GM12865 (cell line): Measurements from ENCODE around the gene CCDC178.

Experiments
- DNase-seq: peaks from one replicate; pipeline ENCODE4 v3.0.0; 2010; ENCODE audit warnings: low read depth
- H3K4me3 ChIP-seq: 2 replicates; pipeline ENCODE4 v1.5.1; 2011; ENCODE audit warnings: mild to moderate bottlenecking, low read depth, low read length, control low read depth
- TF ChIP-seq, protein P1 (sequence below): IDR thresholded peaks from 2 replicates; pipeline ENCODE4 v1.5.1; 2011; ENCODE audit warnings: low read length, control low read depth, low read depth, inconsistent platforms; ENCODE audit not compliant: insufficient read depth; ENCODE audit errors: missing control alignments

Gene CCDC178

DNA sequence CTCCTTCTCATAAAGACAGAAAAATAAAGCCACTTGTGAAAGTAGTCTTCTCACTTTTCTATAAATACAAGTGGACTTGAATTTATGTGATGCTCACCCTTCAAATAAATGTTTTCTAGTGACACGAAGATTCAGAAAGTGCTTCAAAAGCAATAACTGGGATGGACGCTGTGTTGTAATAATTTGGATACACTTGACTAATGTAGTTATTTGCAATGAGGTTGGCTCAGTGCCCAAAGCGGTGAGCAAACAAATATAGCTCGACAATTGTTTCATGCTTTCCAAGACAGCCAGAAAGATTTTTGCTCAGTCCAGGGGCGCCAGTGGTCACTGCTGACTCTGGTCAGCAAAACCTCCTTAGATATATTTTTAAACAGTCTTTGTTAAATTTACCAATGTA, 389.1 kb downstream of the CCDC178 start:
- H3K4me3 ChIP-seq, result no peak overlapping the region
- no peak for DNase-seq
- TF ChIP-seq, protein P1, sequence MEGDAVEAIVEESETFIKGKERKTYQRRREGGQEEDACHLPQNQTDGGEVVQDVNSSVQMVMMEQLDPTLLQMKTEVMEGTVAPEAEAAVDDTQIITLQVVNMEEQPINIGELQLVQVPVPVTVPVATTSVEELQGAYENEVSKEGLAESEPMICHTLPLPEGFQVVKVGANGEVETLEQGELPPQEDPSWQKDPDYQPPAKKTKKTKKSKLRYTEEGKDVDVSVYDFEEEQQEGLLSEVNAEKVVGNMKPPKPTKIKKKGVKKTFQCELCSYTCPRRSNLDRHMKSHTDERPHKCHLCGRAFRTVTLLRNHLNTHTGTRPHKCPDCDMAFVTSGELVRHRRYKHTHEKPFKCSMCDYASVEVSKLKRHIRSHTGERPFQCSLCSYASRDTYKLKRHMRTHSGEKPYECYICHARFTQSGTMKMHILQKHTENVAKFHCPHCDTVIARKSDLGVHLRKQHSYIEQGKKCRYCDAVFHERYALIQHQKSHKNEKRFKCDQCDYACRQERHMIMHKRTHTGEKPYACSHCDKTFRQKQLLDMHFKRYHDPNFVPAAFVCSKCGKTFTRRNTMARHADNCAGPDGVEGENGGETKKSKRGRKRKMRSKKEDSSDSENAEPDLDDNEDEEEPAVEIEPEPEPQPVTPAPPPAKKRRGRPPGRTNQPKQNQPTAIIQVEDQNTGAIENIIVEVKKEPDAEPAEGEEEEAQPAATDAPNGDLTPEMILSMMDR, result no peak

DNA sequence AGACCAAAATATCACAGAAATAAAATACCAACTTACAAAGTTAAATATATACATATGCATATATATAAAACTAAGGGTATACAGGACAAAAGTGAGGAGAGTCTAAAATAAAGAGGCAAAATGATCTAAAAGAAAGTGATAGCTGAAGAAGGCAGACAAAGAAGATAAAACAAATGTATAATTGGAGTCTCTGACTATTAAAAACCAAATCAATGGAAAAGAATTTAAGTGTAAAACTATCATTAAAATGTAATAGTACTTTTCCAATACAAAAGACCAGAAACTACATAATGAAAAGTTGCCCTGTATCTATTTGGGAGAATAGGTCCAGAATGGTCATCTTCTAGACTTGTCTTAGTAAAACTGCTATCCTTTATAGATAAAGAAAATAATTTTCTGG, 400.3 kb downstream of the CCDC178 start:
- TF ChIP-seq, protein P1, result no peak
- no peak for DNase-seq
- no peak overlapping the region for H3K4me3 ChIP-seq

DNA sequence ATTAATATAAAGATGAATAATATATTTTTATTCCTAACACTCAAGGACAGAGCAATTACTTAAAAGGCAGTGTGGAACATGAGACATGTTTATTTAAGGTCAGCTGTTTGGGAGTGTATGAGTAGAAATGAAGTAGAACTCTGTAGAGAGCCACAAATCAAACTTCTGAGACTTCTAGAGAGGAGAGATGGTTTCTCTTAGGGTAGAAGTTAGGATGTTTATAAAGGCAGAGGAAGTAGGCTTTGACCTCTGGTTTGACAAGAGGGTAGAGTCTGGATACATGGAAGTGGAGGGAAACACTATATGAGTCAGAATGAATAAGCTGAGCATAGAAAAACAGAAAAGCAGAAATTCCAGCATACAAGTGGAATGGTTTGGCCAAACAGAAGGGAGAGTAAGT, 405.6 kb downstream of the CCDC178 start:
- DNase-seq, result no peak
- TF ChIP-seq, protein P1, result no peak

DNA sequence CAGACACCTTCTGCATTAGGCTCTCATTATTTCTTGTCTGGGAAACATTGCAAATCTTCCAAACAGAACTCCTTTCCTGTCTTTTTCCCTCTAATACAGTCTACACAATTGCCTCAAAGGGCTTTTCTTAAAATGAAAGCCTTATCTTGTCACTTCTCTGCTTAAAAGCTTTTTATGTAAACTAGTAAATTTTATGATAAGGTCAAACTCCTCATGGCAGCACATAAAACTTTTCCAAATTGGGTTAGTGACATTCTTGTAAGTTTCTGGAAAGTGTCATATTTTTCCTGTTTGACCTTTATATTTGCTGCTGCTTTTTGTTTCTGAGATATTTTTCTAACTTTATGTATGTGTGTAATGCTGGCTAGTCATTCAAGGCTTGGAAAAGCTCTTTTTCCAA, 406.3 kb downstream of the CCDC178 start:
- TF ChIP-seq, protein P1, result no peak
- no peak overlapping the region for H3K4me3 ChIP-seq

More for the DNA sequence above, 405.6 kb downstream of the CCDC178 start:
- no peak overlapping the region for H3K4me3 ChIP-seq

DNA sequence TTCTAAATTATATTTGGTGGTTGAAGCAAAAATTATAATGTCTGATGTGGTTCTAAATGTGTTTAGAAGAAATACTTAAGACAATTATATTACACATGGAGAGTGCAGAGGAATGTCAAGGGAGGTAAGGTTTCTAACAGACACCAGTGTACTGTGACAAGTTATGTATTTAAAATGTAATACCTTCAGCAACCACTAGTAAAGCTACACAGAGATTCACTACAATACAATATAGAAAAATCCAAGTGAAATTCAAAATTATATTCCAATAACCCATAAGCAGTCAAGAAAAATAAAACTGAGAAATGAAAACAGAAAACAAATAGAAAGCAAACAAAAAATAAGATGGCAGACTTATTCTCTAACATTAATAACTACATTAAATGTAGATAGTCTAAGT, 418.2 kb downstream of the CCDC178 start:
- no peak for DNase-seq
- TF ChIP-seq, protein P1, result no peak
- H3K4me3 ChIP-seq, result no peak overlapping the region

More for the DNA sequence above, 406.3 kb downstream of the CCDC178 start:
- no peak for DNase-seq

DNA sequence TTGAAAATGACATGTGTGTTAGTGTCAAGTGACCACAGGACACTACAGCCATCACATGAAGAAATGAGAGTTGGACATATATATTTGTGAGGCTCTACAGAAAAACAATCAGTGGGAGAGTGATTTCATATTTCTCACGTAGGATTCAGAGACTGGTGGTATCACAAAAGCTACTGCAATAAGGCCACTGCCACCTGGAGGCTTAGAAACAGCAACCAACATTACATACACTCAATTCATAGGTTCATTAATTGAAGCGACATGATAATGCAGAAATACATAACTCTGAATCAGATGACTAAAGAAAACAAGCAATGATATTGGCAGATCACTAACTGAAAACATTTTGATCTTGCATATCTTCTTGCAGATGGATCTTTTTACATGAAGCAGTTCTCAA, 419.6 kb downstream of the CCDC178 start:
- no peak for DNase-seq
- H3K4me3 ChIP-seq, result no peak overlapping the region
- TF ChIP-seq, protein P1, result no peak

DNA sequence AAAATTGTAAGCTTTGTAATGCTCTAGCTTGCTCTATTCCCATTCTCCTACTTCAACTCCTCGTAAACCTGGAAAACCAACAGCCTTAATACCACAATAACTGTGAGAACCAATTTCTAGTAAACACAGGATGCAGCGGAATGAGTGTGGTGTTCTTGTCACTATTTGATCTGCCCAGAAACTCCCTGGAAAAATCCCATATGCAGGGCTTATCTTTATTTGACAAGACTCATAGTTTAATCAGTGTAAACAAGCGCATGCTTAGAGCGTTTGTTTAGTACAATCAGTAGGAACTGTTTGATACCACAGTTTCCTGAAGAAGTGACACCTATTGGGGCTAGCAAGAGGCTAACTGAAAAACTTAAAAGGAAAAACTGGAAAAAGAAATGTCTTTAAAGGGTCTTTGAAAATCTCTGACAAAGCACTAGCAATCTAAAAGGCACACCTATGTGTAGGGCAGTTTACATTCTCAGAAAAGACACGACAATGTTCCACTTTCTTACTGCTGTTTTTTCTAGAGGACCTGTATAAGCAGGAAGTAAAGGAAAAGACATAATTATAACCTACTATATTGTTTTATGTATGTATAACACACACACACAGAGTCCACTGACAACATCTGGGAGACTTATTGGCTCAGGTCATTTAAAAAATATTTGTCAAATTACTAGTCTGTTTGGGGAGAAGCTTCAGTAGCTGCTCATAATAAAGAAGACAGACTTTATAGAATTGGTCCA, 426.3 kb downstream of the CCDC178 start:
- no peak overlapping the region for H3K4me3 ChIP-seq
- TF ChIP-seq, protein P1, result no peak
- DNase-seq, result no peak
